NOMO-1 (cell line): ENCODE data around the gene IGF1R.

ENCODE experiments used
- DNase-seq, 2 experiments: peaks; one replicate each; lab custom pipeline; 2025; ENCODE audit not compliant: unreplicated experiment in 2 of 2; lab: John Stamatoyannopoulos, UW

IGF1R gene

DNA sequence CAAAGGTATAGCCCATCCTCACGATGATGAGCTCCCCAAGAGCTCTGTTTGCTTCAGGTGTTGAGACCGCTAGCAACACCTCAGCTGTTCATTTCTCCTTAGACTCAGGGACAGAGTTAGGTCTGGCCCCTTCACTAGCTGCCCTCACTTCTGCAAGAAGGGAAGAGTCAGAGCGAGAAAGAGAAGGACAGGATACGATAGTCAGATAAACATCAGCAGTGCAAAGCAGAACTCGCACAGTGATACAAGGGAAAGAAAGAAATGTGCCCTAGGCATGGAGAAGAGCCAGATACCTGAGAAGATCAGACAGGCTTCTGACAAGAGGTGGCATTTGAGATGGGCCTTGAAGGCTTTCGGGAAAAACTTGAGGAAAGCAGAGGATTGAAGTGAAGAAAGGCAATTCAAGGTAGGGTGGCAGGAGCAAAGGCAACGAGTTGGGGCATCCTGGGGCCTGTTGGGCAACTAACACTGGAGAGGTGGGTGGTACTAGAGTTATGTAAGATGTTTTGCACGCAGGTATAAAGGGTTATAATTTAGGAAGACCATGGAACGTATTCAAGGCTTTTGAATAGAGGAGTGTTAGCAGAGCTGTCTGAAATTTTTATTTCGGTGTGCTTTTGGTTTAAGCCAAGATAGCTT is 253.2 kb downstream of the IGF1R start:
- no peak for DNase-seq

DNA sequence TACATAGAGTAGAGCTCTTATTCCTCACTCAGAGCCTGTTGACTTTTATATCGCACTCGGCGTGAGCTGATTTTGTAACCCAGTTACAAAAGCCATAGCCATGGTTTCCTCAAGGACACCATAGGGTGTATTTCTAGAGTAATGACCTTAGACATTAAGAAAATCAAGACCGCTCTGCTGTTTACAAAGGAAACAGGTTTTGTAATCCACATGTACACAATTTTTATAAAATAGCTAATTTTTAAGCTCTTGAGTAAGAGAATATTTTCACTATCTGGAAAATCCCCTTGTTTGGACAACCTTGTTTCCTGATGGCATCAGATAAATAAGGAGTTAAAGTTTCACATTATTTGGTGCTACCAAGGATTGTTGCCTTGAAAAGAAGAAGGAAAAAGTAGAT is 254.6 kb downstream of the IGF1R start:
- DNase-seq, result no peak

DNA sequence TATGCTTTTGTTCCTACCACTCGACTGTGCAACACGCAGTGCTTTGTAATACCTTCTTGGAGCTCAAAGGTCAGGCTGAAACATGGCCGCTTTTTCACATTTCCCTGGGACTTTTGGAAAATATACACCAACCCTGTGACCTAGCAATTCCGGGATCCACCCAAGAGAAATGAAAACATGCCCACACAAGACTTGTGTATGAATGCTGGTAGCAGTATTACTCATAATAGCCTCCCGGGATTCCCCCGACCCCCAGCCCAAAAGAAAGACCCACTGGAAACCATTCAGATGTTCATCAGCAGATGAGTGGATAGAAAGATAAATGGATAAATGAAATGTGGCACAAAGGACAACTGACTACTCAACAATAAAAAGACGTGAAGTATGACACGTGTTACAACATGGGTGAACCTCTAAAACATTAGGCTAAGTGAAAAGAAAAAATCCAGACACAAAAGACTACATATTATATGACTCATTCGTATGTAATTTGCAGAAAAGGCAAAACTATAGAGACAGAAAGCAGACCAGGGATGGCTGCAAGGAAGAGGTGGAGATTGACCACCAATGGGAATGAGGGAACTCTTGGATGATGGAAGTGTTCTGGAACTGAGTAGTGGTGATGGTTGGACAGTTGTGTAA is 255.2 kb downstream of the IGF1R start:
- no peak for DNase-seq

DNA sequence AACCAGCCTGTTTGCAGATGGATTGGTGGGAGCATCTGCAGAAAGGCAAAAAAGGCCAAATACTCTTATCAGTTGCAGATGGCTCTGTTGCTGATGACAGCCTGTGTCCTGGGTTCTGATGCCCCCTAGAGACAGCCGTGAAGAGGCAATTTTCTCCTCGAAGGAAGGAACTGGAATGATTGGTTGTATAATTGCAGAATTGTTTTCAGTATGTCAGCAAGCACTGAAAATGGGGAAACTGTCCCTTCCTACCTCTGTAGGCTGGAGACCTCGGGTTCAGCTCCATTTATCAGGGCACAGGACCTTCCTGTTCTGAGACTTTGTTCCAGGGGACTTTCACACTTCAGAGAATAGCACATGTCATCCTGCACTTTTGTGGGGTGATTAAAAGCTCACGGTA is 256.2 kb downstream of the IGF1R start:
- DNase-seq, result peak; percentile 36 to 71

DNA sequence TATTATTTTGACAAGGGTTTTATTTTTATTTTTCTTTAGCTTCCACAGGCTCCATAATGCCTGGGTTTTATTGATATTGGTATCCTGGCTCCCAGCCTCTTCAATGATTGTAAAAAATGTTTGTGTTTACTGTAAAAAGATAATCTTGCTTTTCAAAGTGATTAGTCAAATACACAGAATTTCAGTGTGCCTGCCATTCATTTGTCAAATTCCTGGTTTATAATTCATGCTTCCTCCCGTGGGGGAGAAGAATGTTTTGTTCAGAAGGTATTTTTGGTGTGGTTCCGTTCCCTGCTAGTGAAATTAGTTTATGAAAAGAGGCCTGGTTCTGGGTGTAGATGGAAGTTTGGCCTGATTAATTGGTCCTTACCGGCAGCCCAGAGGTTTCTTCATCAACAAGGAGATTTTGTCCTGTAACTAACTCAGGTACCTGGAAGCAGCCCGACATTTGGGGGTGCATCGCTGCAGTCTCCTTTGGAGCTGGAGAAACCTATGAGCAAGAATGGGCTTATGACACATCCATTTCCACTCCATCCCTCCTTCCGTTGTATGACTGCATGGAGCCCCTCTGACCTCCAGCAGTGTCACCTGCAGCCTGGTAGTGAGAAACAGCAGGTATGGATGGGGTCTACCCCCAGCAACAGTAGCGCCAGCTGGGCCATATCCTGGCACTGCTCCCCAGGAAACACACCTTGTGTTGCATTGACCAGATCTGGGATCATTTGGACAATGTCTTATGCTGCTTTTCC is 257.8 kb downstream of the IGF1R start:
- no peak for DNase-seq

DNA sequence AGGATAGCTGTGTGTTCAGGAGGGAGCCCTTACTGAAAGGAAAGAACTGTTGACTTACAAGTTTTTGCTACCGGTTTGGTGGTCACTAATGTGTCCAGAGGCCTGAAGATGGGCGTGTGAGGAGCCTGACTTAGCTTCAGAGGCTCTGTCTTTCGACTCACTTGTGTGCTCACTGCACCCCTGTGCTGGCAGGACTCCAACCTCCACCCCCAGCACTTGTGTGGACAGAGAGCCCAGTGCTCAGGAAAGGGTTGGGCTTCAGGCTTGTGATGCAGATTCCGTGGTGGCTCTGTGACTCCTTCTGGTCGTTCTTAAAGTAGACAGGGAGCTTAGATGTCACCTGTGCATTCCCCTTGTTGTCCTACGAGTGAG is 258.4 kb downstream of the IGF1R start:
- no peak for DNase-seq

DNA sequence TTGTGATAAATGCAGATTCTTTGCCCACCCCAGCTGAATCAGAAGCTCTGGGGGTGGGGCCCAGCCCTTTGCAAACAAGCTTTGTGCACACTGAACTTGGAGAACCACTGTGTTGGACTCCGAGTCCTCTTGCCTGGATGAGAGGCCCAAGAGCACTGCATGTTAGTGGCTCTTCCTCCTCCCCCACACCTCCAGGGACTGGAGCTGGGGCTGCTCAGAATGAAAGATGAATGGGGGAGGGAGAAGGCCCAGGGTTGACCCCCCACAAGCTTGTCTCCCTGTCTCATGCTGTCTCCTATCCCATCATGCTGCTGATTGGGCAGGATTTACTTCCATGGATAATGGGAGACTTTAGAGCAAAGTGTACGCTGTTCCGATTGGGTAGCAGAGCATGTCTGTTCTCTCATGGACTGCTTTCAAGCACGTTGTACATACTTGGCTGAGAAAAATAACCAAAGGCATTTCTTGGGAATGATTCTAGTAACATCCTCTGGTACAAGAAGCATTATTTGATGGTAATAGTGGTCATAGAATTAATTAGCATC is 259.7 kb downstream of the IGF1R start:
- DNase-seq, result no peak

DNA sequence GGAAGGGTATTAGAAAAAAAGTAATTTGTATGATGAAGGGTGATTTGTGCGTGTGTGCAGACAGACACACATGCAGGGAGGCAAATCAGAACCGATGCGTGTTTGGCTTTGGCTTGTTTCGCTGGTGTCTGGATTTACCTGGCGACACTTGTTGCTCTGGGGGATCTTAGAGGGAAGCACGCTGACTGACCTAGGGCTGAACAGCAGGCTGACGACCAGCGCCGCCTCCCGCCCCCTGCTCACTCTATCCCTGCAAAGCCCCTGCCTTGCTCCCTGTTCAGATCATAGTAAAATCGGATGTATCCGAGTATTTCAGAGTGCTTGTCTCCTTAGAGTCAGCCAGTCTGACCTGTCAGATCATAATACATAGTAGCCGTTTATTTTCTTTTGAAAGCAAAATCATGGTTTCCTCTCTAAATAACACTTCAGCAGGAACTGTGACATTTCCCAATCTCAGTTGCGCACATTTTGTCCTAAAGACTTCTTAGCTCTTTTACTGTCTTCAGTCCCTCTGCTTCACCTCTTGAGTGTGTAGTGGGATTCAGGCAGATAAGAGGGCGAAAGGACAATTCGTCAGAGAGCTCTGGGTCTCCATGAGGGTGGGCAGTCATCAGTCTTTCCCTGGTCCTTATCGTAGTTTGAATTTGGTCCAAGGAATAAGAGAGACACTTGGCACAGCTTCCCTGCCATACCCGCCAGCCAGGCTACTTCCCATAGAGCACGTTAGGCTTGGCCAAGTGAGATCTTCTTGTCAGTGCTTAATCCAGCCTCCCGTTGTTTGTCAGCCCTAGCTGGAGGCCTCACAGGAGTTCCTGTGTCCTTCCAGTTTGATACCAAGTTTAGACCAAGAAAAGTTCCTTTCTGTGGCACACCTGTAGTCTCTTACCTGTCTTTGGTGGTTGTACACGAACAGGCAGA is 261.9 kb downstream of the IGF1R start:
- no peak for DNase-seq

DNA sequence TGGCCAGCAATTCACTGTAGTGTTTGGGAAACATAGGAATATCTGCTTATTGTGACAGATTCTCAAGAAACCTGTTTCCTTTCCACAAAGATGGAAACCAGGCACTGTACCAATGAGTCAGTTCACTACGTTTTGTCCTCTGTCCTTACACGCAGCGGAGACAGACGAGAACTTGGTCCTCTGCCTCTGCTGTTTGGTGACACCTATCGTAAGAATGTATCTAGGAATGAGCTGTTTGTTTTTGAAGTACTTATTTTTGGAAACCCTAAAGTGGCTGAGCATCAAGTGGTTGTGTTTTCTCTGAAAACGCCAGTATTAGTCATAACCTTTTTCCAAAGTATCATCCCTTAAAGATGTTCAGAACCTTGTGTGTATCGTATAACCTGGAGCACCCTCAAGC is 266.3 kb downstream of the IGF1R start:
- no peak for DNase-seq

DNA sequence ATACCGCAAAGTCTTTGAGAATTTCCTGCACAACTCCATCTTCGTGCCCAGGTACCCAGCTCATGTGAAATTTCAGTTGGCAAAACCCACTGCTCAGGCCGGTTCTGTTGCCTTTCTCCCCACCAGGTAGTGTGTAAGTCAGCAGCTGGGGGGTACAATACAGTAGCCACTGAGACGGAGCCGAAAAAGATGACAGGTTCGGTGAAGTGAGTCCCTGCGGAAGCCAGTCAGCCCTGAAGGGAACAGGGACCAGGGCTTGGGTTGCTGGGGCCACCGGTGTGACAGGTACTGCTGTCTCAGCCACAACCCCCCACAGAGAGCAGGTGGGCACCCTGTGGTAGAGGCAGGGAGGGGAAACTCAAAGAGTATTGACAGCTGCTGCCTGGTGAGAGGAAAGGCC is 268.5 kb downstream of the IGF1R start:
- no peak for DNase-seq

DNA sequence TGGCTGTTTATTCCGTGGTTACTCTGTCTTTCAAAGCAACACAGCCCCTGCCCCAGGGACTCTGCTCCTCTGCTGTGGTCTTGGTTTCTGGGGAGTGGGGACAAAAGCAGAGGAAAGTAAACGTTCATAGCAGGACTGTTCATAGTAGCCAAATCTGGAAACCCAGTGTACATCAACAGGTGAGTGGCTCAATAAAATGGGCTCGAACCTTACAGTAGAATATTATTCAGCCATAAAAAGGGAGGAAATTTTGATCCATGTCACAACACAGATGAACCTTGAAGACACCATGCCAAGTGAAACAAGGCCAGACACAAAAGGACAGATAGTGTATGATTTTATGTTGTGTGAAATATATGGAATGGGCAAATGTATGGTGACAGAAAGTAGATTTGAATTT is 269.1 kb downstream of the IGF1R start:
- no peak for DNase-seq

DNA sequence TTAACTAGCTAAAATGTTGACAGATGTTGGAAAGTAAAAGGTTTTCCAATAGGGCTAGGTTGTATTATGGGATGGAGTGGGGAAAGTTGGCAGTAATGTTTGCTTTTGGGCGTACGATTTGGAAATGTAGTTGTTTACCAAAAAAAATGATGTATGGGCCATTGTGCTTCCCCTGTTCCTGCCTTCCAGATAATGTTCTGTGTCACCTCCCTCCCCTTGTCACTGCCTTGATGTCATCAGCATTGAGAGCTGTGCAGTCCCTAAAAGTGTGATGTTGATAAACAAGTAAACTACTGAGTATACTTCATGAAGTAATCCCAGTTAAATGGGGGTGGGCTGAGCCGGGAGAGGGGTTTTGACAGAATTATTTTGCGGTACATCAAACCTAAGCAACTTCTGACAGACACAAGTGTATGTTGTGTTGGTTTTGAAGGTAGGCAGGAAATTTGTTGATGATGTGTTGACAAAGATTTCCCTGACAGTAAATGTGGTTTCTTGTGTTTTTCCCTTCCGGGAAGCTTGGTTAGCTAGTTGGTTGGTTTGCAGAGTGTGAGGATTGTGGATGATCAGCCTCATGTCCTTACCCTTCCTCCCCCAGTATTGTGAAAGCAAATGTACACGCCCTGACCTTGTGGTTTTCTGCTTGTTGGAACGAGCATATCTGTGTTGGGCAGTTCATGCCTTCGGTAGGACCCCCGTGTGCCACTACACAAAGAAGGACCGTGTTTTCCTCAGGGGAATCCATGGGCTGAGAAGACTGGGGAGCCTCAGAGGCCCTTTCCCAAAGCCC is 271.9 kb downstream of the IGF1R start:
- DNase-seq, result no peak

DNA sequence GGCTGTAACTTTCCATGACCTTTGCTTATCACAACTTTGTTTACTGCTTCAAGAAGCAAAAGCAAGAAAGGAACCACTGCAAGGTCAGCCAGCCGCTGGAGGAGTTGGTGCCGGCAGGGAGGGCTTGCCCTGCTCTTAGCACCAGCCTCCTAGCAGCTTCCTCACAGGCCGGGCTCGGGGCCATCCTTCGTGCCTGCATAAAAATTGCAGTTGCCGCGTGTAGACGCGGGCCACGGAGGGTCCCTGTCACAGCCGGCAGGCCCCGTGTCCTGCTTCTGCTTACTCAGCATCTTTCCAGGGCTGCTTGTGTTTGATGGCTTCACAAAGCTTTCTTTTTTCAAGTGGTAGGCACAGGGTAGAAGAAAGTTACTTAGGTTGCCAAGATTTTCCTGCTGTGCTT is 274.8 kb downstream of the IGF1R start:
- no peak for DNase-seq

DNA sequence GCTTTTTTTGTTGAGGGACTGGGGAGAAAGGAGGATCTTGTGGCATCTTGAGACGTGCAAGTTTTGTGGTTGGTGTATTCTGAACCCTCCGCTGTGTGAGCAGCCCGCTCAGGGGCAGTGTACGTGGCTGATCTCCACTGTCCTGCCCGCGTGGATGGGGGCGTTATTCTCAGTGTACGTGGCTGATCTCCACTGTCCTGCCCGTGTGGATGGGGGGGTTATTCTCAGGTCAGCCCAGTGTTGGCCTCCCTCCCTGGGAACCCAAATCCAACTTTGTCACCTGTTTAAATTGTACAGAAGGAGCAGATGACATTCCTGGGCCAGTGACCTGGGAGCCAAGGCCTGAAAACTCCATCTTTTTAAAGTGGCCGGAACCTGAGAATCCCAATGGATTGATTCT is 275.2 kb downstream of the IGF1R start:
- DNase-seq, result no peak

DNA sequence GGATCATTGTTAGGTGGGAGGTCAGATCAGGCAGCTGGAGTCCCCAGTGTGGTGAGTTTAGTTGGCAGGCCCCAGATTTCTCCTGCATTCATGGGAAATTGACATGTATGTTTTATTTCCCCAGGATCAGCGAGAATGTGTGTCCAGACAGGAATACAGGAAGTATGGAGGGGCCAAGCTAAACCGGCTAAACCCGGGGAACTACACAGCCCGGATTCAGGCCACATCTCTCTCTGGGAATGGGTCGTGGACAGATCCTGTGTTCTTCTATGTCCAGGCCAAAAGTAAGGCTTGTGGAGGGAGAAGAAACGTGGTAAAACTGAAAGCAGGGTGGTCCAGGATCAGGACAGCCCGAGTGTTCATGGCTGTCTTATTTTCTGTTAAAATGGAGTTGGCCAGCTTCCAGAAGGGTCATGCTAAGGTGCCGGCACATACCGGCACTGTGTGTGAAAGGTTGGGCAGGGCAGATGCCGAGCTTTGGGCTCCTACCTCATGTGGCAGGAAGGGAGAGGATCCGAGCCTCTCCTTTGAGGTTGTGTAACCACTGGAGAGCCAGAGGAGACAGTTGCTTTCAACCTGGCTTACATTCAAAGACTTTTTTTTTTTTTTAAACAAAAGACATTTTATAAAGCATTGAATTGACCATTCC is 276.2 kb downstream of the IGF1R start:
- no peak for DNase-seq

DNA sequence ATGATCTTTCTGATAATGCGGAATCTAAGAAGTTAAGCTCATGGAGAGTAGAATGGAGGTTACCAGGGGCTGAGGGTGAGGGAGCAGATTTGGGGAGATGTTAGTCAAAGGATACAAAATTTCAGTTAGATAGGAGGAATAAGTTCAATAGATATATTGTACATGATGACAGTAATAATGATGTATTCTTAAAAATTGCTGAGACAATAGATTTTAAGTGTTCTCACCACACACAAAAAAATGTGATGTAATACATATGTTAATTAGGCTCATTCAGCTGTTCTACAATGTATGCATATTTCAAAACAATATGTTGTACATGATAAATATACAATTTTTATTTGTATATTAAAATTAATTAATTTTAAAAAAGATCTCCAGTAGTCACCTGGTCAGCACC is 277.9 kb downstream of the IGF1R start:
- DNase-seq, result no peak

DNA sequence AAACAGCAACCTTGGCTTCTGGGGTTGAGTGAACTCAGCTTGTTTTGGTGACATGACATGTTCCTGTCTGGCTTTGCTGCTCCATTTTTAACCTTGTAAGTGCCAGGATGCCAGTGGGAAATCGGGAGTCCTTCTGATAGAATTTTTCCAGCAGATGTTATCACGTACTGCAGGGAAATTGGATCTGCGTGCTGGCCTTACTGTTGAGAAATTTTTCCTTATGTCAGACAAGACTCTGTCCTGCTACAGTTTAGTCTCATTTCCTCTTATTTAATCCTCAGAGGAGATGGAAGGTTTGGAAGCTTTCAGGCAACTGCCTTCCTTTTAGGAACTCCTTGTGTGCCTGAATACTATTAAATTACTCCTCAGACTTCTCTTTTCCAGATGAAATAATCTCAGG is 278.7 kb downstream of the IGF1R start:
- no peak for DNase-seq

DNA sequence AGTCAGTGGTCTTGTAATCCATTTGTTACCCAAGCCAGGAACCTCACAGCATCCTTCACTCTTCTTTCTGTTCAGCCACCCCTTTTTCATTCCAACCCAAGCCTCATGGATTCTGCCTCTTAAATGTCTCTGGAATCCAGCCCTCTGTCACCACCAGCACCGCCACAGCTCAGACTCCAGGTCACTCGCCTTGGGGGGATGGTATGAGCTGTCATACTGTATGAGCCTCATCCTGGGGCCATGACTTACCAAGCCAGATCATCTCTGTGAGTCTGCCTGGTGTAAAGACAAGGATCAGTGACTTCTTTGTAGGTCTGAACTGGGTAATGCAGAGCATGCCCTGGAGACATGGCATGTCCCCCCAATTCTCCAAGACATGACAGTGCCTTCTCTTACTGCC is 279.7 kb downstream of the IGF1R start:
- DNase-seq, result no peak

DNA sequence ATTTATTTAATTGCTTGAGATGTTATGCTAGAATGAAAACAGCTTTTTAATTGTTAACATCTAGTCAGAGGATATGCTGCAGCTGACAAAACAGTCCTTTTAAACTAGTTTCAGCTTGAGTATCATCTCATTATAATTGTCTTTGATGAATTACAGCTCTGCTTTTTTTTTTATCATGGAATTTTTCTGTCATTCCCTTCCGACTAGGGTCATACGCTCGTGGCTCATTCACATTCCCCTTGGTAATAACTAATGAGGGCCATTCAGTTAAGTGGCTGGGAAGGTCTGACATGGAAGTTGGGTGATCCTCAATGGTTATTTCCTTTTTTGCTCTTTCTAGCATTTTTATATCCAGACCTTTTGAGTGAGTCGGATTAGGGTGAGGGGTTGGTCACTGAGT is 282.2 kb downstream of the IGF1R start:
- no peak for DNase-seq

DNA sequence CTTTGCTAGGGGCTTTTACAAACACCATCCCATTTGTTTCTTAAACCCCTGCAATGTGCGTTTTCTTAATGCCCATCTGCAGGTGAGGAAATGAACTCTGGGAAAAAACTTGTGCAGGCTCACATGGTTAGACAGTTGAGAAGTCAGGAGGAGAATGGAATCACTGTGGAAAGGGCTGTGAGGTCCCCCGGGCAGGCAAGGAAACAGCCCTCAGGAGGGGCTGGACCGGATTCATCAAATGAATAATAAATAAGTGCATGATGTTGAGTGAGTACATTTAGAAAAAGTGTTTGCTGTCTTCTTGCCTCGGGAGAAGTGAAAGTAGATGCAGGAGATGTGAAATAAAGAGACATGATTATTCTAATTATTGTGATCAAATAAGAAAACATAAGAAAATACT is 282.7 kb downstream of the IGF1R start:
- DNase-seq, result no peak
